Stimulated activated CD8-positive, alpha-beta memory T cell treated with anti-CD3 and anti-CD28 coated beads, Interleukin-4, amount 100 ng/mL, for 1 hour (primary cell): ENCODE data around the gene MACROD2.
"Not testable (repeated sequence)": the region's sequence is repeated elsewhere in the genome, so short reads cannot be mapped to it uniquely, and the experiment has no call there.

Source experiments
- DNase-seq, 2 donors: peaks; one replicate each; pipeline ENCODE4 v3.0.0-alpha.2; 2020; ENCODE audit warnings: low read depth in 2 of 2, low spot score in 1 of 2

Gene MACROD2

GRCh38 chr20:15967334-15967733, 1972.0 kb downstream of the MACROD2 start:
- DNase-seq = no peak

DNA sequence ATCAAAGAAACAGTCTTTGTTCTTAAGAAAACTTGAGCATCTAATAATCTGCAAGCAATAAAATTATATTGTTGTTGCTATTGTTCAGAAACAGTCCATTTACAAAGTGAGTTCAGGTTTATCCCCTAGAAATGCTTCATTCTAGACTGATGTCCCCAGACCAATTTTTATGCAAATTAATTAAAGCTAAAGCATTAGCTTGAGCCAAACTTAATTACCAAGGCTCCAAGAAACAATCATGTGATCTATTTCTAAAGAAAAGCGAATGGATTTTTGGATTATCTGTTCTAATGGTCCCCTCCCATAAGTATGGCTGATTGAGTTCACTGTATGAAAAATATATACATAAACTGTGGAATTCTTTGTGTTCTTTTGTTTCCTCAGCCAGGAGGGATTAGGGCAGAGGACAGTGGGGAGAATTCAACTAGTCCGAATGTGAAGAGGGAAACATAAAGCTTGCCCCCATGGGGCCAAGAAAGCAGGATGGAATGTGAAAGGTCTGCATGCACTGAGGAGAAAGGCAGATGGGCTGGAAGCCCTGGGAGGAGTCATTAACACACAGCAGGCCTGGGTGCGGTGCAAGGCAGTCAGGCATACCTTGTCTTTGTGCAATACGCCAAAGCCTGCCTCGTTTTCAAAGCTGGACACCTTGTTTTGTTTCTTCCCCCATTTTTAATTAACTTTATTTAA, 1980.9 kb downstream of the MACROD2 start:
- DNase-seq = no peak

DNA sequence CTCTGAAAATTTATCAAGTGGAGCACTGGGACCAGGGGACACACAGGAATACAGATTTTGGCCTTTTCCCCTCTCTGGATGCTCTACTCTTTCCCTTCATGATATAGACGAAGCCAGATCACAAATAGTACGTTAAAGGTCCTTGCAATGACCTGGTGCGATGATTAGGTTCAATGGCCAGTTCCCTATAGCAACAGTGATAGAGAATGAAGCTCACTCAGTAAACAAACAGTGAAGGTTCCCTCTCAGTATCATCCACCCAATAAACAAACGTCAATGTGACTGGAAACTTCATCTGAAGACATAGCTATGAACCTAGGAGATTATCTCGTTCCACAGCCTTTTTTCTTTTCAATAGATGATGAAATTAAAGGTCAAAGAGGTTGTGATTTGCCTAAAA, 1981.7 kb downstream of the MACROD2 start:
- DNase-seq = no peak

- DNase-seq = no peak
These were observed 1982.4 kb downstream of the MACROD2 start for GRCh38 chr20:15977758-15978157.

DNA sequence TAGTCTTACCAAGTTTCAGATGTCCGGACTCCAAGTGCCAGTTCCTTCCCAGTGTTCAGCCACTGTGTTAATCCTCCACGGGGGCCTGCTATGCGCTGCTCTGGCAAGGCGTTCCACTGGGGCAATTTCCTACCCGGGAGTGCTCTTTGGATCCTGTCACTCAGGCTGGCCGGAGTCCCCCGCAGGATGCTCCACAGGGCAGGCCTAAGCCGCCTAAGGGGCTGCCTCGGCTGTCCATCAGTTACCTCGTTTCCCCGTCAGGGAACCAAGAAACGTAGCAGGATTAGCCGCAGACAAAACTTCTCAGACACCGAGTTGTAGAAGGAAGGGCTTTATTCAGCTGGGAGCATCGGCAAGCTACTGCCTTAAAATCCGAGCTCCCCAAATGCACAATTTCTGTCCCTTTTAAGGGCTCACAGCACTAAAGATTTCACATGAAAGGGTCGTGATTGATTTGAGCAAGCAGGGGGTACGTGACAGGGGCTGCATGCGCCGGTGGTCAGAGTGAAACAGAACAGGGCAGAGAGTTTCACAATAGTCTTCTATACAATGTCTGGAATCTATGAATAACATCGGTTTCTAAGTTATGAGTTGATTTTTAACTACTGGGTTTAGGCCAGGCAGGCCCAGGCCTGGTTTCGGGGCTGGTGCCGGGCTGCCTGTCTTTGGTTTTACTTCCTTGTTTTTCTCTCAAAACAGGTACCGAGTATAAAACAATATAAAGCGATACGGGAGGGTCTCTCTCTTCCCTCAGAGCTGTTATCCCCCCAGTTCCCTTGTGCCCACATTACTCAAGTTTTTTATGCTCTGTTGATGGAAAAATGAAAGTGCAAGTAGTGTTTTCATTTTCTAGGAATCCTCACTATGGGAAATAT, 1990.4 kb downstream of the MACROD2 start:
- DNase-seq = not testable (repeated sequence)

GRCh38 chr20:15986690-15987089, 1991.4 kb downstream of the MACROD2 start:
- DNase-seq = no peak

DNA sequence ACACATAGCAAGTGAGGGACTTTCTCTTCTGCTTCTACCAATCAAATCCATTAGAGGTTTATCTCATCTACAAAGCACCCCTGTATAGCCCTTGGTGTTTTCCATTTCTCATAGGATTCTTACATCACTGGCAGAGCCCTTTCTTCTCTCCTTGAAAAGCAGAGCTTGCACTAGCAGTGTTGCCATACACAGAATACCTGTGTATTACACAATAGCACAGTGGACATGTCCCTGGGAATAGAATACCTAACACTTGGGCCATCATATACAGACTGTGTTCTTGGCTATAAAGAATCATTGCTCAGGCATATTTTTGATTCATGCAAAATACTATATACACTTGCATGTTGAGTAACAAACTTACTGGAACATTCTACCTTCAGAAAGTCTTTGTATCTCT, 1996.0 kb downstream of the MACROD2 start:
- DNase-seq = no peak

- no peak for DNase-seq
These were observed 1997.2 kb downstream of the MACROD2 start for GRCh38 chr20:15992564-15992963.

DNA sequence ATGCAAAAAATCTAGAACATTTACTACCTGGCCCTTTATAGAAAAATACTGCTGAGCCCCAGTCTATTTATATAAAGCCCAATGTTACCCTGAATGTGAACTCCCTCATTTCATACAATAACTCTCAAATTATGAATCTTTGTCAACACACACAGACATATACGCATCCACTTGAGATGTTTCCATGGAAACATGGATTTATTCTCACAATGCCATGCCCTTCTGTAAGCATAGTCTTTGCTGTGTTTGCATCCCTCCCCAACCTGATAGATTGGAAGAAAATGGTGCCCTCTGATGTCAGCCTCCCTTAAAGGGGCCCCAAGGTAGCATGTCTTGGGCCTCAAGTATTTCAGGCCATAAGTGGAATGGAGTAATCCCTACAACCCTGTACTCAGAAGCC, 2004.8 kb downstream of the MACROD2 start:
- DNase-seq = no peak

DNA sequence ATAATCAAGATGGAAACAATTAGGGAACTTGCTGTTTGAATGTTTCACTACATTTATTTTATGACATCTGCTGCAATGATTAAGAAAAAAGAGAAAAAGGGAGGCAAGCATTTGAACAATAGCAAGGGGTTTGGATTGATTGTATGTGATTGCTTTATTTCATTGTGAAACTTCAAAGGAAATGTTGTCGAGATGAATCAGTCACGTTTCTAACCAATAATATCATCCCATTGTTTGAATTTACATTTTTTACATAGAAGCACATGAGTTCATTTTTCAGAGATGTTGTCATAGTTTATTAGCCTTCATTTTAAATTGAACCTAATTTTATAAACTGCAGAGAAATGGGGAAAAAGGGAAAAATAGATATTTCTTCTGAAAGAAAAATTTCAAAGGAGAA, 2006.0 kb downstream of the MACROD2 start:
- DNase-seq = no peak

GRCh38 chr20:16003310-16003709, 2008.0 kb downstream of the MACROD2 start:
- no peak for DNase-seq

- DNase-seq = no peak
These were observed 2009.0 kb downstream of the MACROD2 start for GRCh38 chr20:16004108-16004854.

DNA sequence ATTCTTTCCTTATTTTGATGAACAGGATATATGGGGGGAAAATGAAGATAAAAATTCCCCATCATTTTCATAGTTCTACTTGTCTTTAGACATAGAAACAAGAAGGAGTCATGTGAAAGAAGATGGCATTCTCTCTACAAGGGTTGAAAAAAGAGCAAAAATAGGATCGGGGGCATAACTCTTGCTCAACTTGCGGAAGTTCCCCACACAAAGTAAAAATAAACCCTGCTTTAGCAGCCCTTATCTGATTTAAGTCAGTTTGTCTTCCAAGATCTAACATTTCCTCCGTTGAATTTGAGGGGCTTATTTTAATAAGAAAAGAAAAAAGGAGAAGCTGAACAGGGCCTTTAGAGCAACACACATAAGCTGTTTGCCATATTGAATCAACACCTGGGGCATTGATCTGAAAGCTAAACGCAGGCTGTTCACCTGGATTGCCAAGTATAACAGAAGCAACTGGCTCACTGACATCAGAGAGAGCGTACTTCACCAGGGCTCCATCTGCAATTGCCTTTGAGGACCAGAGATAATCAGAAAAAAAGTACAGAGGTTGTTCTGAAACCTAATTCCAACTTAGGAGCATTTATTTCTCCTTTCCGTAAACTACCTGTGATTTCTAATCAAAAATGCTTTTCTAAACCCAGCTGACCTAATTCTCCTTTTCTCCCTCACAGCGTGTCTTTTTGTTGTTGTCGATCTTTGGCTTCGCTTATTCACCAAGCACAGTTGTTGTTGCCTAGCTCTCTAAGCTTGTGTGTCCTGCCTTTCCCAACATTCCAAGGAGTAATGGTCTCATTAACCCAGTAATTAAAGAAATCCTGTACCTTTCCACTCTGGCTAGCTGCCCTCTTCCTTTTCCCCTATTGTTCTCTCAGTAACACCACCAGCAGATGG, 2010.0 kb downstream of the MACROD2 start:
- DNase-seq = no peak

DNA sequence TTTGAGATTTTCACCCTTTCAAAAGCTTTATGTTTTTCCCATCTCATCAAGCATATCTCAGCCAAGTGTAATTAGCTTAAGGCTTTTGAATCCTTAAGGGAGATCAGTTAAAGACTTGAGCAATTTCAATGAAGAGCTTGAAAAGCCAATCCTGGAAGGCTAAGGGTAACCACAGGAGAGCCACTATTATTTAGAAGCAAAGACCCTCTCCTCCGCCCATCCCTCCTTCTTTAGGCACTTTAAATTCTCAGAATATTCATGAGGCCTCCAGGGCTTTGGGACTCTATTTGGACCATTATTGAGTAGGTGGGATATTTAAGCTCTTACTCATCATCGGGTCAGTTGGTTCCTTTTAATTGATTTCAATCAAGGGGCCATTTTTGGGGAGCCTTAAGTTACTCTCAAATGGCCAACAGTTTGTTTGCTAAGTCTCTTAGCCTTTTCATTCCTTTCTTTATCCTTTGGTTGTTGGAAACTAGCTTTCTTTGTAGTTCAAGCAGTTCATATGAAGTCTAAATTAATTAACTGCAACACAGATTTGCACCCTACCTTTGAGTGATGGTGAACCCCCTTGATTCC, 2010.7 kb downstream of the MACROD2 start:
- DNase-seq = no peak

DNA sequence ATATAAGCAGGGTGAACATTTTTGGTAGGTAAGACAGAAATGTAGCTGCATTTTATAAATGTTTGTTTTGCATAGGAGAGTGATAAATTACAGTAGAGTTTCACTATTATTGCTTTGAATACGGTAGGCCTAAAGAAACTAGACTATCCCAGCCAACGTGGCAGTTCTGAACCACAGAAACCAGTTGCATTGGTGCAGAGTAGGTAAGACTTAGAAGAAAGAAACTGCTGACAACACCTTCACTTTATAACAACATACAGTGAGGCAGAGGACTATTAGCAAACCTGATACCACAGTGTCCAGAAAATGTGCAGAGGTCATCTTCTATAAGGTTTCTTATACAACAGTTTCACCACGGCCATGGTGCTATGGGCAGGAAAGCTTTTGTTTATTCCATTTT, 2011.8 kb downstream of the MACROD2 start:
- no peak for DNase-seq

DNA sequence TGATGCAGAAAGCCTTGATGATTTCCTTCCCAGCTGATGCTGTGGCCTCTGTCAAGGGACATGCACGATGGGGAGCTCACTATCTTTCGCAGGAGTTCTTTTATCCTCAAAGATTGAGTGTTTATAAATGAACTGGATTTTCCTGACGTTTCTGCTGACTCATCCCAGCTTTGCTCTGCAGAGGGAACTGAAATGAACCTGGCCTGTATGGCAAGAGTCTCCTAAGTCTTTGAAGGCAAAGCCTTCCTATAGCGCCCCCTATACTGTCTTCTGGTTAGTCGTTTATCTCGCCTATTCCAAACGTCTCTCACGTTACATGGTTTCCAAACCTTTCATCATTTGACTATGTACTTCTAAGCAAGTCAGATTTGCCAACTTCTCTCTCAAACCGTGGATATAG, 2012.6 kb downstream of the MACROD2 start:
- no peak for DNase-seq

- no peak for DNase-seq
These were observed 2015.7 kb downstream of the MACROD2 start for GRCh38 chr20:16011056-16011455.

DNA sequence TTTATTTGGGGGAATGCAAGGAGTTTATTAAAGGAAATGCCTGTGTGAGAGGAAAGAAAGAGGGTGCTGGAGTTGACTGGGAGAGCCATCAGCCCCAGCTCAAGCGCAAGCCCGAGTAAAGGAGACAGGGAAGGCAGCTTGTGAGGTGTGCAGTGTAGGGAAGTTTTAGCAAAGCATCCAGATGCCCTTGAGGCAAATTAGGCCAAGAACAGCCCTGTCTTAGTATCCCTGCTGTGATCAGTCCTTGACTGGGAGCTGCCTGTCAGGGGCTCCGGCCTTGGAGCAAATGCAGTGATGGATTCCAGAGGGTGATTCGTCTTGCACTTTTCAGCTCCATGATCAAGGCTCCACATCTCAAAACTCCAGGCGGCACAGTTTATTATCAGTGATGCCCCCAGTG, 2016.2 kb downstream of the MACROD2 start:
- no peak for DNase-seq

DNA sequence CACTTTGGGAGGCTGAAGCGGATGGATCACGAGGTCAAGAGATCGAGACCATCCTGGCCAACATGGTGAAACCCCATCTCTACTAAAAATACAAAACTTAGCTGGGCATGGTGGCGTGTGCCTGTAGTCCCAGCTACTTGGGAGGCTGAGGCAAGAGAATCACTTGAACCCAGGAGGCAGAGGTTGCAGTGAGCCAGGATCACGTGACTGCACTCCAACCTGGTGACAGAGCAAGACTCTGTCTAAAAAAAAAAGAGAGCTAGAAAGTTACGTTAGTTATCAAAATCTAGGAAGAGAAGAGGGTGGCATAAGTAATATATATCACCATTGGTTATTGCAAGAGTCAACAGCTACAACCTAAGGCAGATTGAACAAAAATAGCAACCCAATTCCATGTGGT, 2017.6 kb downstream of the MACROD2 start:
- DNase-seq = not testable (repeated sequence)

DNA sequence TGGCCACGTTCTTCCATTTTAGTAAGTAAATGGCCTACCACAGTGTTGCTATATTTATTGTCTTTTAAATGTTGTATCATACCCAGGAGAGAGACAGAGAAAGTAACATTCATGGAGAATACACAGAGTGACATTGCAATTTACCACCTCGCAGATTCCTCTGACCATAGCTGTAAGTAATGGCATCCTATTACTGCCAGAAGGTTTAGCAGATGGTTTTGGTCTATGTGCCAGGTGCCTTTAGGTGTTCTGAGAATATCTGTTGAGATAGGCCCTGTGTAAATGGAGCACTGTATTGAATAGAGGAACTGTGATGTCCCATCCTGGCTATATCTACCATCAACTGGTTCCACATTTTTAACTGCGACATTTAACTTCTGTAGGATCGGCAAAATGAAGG, 2018.3 kb downstream of the MACROD2 start:
- DNase-seq = no peak
